ENCODE results near the gene ZNF648.
"Not testable (repeated sequence)": the region's sequence is repeated elsewhere in the genome, so short reads cannot be mapped to it uniquely, and the experiment has no call there.

Gene ZNF648

DNA sequence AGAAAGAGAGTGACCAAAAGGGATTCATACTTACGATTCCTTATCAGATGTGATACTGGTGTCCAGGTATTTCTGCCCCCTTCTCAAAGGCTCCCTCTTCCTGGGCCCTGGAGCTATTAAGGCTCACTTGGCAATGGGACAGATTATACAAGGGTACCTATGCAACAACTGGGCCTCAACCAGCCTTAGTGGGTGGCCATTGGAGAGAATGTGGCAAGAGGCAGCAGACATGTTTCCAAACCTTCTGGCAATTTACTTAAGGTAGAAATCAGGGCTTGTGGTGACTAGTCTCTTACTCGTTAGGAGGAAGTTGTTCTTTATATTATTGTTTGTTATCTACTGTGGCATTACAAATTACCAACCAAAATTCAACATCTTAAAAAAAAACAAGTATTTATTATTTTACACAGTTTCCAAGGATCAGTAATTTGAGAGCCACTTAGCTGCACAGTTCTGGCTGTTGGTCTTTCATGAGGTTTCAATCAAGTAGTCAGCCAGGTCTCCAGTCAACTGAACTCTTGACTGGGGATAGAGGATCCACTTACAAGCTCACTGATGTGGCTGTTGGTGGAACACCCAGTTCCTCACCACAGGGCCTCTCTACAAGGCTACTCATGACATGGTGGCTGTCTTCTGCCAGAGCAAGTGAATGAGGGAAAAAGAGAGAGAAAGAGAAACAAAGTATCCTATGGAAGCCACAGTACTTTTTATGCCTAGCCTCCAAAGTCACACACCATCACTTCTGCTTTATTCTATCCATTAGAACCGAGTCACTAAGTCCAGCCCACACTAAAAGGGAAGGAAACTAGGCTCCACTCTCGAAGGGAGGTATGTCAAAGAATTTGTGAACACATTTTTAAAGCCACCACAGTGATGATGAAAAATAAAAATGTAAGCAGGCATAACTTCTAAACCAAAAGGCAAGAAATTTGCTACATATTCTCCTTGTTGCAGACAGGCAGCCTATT lies 10.7 kb downstream of the ZNF648 start:
- Histone ChIP-seq H3K9me3 (ENCODE audit: severe bottlenecking) (no peaks in the 10 kb centered on the region), H3K27ac (ENCODE audit: poor library complexity, severe bottlenecking) (no peak overlapping the region), H3K36me3 (ENCODE audit: low read depth) (no peaks in the 10 kb centered on the region), H3K4me3 (ENCODE audit: severe bottlenecking) (no peak overlapping the region), H3K4me1 (ENCODE audit: insufficient read depth, poor library complexity, severe bottlenecking) (no peaks in the 10 kb centered on the region), H3K27me3 (ENCODE audit: insufficient read depth, poor library complexity, severe bottlenecking) (no peaks in the 10 kb centered on the region)
- TF ChIP-seq, protein P1, sequence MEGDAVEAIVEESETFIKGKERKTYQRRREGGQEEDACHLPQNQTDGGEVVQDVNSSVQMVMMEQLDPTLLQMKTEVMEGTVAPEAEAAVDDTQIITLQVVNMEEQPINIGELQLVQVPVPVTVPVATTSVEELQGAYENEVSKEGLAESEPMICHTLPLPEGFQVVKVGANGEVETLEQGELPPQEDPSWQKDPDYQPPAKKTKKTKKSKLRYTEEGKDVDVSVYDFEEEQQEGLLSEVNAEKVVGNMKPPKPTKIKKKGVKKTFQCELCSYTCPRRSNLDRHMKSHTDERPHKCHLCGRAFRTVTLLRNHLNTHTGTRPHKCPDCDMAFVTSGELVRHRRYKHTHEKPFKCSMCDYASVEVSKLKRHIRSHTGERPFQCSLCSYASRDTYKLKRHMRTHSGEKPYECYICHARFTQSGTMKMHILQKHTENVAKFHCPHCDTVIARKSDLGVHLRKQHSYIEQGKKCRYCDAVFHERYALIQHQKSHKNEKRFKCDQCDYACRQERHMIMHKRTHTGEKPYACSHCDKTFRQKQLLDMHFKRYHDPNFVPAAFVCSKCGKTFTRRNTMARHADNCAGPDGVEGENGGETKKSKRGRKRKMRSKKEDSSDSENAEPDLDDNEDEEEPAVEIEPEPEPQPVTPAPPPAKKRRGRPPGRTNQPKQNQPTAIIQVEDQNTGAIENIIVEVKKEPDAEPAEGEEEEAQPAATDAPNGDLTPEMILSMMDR (IDR thresholded peaks at IDR 0.05; ENCODE audit: poor library complexity, severe bottlenecking), result no peak
- no peak for DNase-seq (ENCODE audit: low spot score)
- ATAC-seq (ENCODE audit: low read depth), result no peak

DNA sequence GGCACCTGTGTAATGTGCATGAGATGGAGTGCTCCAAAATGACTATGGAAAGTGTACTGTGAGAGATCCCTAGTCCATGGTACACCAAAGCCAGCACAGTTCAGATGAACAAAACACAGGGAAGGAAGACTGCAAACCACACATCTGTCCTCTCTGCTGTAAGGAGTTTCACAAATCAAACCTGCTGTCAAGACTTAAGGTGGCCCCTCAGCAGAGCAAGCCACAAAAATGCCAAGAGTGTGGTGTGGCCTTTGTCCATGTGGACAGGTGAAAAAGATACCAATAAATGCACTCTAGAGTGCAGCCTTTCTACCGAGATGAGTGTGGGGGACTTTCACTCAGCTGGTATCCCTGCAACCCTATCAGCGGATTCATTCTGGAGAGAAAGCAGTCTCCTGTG lies 12.9 kb downstream of the ZNF648 start:
- Histone ChIP-seq H3K4me1 (ENCODE audit: insufficient read depth, poor library complexity, severe bottlenecking) (no peaks in the 10 kb centered on the region), H3K27ac (ENCODE audit: poor library complexity, severe bottlenecking) (no peak overlapping the region), H3K9me3 (ENCODE audit: severe bottlenecking) (no peaks in the 10 kb centered on the region), H3K4me3 (ENCODE audit: severe bottlenecking) (no peak overlapping the region), H3K36me3 (ENCODE audit: low read depth) (no peaks in the 10 kb centered on the region), H3K27me3 (ENCODE audit: insufficient read depth, poor library complexity, severe bottlenecking) (no peaks in the 10 kb centered on the region)
- no peak for DNase-seq (ENCODE audit: low spot score)
- TF ChIP-seq, protein P1 (IDR thresholded peaks at IDR 0.05; ENCODE audit: poor library complexity, severe bottlenecking), result no peak
- ATAC-seq (ENCODE audit: low read depth), result no peak

DNA sequence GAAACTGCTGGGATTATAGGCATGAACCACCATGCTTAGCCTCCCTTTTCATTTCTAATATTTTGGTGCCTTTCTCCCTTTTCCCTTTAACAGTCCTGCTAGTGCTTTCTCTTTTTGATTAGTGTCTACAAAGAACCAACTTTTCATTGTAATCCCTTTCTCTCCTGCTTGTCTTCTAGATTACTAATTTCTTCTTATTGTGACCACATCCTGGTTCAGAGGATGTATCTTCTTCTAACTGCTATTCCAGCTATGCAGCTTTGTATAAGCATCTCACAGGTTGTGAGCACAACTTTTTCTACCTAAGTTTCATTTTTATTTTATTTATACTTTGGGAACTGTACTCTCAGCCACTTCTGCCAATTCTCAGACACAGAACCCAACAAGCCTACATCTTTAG lies 14.7 kb downstream of the ZNF648 start:
- ATAC-seq (ENCODE audit: low read depth) (no peak), DNase-seq (ENCODE audit: low spot score) (no peak)
- Histone ChIP-seq H3K4me1 (ENCODE audit: insufficient read depth, poor library complexity, severe bottlenecking) (no peaks in the 10 kb centered on the region), H3K4me3 (ENCODE audit: severe bottlenecking) (no peak overlapping the region), H3K27ac (ENCODE audit: poor library complexity, severe bottlenecking) (no peak overlapping the region), H3K9me3 (ENCODE audit: severe bottlenecking) (no peaks in the 10 kb centered on the region), H3K36me3 (ENCODE audit: low read depth) (no peaks in the 10 kb centered on the region), H3K27me3 (ENCODE audit: insufficient read depth, poor library complexity, severe bottlenecking) (no peaks in the 10 kb centered on the region)
- TF ChIP-seq, protein P1 (IDR thresholded peaks at IDR 0.05; ENCODE audit: poor library complexity, severe bottlenecking), result no peak

DNA sequence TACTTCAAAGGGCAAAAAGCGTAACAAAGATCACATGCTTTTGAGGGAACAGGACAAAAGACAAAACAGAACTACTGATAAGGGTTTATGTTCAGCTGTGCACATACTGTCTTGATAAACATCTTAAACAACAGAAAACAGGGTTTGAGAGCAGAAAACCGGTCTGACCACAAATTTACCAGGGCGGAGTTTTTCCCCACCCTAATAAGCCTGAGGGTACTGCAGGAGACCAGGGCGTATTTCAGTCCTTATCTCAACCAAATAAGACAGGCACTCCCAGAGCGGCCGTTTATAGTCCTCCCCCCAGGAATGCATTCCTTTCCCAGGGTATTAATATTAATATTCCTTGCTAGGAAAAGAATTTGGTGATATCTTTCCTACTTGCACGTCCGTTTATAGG lies 16.0 kb downstream of the ZNF648 start:
- H3K27ac ChIP-seq (ENCODE audit: poor library complexity, severe bottlenecking); H3K4me1 ChIP-seq (ENCODE audit: insufficient read depth, poor library complexity, severe bottlenecking); H3K36me3 ChIP-seq (ENCODE audit: low read depth); H3K4me3 ChIP-seq (ENCODE audit: severe bottlenecking); DNase-seq (ENCODE audit: low spot score); H3K9me3 ChIP-seq (ENCODE audit: severe bottlenecking); H3K27me3 ChIP-seq (ENCODE audit: insufficient read depth, poor library complexity, severe bottlenecking); ATAC-seq (ENCODE audit: low read depth): not testable (repeated sequence)

DNA sequence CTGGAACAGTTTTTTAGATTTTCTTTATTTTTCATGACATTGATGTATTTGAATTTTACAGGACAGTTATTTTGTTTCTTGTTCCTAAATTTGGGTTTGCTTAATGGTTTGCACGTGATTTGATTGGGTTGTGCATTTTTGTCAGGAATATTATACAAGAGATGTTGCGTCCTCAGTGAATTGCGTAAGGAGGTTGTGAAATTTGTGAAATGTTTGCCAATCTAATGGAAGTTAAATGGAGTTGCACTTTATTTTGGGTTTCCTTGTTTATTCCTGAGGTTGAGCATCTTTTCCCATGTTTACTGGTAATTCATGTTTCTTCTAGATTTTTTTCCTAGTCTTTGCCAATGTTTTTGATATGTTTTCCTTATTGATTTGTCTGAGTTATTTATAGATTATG lies 19.9 kb downstream of the ZNF648 start:
- DNase-seq (ENCODE audit: low spot score) (no peak), ATAC-seq (ENCODE audit: low read depth) (no peak)
- peaks cover 4% of the 10 kb centered on the region for H3K9me3 ChIP-seq (ENCODE audit: severe bottlenecking)
- no peak overlapping the region for H3K27ac ChIP-seq (ENCODE audit: poor library complexity, severe bottlenecking)
- no peaks in the 10 kb centered on the region for H3K36me3 ChIP-seq (ENCODE audit: low read depth)
- TF ChIP-seq, protein P1 (IDR thresholded peaks at IDR 0.05; ENCODE audit: poor library complexity, severe bottlenecking), result no peak
- no peak overlapping the region for H3K4me3 ChIP-seq (ENCODE audit: severe bottlenecking)
- no peaks in the 10 kb centered on the region for H3K27me3 ChIP-seq (ENCODE audit: insufficient read depth, poor library complexity, severe bottlenecking)
- no peaks in the 10 kb centered on the region for H3K4me1 ChIP-seq (ENCODE audit: insufficient read depth, poor library complexity, severe bottlenecking)

Measured in RWPE2 (cell line).